SK-N-MC (cell line): ENCODE measurements around the gene KCNH5.

Source experiments
- EZH2 ChIP-seq: fragments of 200-600 bp; sonication (generic); IDR thresholded peaks from one replicate; pipeline ENCODE4 v1.6.1; 2017; ENCODE audit warnings: antibody characterized with exemption
- POLR2AphosphoS5 ChIP-seq: IDR thresholded peaks from 2 replicates; pipeline ENCODE4 v1.6.1; 2012; ENCODE audit warnings: mild to moderate bottlenecking, low read depth, low read length, borderline replicate concordance

GRCh38 chr14:62796431-62796830, 248.8 kb downstream of the KCNH5 start:
- TF ChIP-seq EZH2 (no peak), POLR2AphosphoS5 (no peak)
